Hematopoietic multipotent progenitor cell treated with erythropoietin and hydrocortisone succinate and interleukin-3 and kit ligand, for 15 days (in vitro differentiated cells): Measurements from ENCODE around the gene CACNA2D3.

Source experiments
- DNase-seq: peaks from one replicate; pipeline ENCODE4 v3.0.0-alpha.2; 2015; ENCODE audit warnings: low spot score

Gene CACNA2D3

GRCh38 chr3:54217828-54218227 lies 95.5 kb downstream of the CACNA2D3 start:
- no peak for DNase-seq

DNA sequence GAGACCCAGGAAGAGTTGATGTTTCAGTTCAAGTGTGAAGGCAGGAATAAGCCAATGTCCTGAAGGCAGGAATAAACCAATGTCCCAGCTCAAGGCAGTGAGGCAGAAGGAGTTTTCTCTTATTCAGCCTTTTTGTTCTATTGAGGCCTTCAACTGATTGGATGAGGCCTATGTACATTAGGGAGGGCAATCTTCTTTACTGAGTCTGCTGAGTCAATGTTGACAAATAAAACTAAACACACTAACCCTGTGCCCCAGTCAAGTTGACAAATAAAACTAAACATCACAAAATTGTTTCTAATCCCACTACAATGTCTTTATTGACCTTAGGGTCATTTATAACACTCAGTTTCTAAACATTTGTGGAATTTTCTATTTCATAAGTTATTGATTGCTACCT lies 100.0 kb downstream of the CACNA2D3 start:
- DNase-seq: no peak

DNA sequence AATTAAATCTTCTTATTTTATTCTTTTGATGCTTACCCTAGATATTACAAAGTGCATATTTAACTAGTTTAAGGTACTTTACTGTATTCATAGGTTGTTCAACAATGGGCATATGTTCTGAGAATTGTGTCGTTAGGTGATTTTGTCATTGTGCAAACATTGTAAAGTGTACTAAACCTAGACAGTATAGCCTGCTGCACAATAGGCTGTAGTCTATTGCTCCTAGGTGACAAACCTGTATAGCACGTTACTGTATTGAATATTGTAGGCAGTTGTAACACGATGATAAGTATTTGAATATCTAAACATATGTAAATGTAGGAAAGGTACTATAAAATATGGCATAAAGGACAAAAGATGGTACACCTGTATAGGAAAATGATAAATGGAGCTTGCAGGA lies 100.7 kb downstream of the CACNA2D3 start:
- DNase-seq: no peak

DNA sequence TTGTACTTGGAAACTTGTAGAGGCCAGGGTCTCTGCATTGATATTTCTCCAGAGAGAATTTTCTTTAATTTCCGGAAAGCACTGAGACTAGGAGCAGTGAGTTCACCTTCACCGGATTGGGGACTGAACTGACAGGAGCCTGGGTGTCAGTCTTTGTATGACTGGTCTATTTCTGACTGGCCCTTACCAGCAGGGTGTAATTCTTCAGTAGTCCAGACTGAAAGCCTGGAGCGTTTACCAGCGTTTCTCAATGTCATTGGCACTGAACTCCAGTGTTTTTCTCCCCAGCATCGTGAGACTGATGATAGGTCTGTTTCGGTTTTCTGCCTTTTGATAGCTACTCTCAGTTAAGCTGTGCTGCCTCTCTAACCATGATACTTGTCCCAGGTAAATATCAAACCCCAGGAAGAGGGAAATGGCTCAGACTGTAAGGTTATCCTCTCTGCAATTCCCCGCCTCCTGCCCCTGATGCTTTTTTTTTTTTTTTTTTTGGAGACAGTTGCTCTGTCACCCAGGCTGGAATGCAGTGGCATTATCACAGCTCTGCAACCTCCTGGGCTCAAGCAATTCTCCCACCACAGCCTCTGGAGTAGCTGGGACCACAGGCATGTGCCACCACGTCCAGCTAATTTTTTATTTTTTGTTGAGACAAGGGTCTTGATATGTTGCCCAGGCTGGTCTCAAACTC lies 103.6 kb downstream of the CACNA2D3 start:
- no peak for DNase-seq

DNA sequence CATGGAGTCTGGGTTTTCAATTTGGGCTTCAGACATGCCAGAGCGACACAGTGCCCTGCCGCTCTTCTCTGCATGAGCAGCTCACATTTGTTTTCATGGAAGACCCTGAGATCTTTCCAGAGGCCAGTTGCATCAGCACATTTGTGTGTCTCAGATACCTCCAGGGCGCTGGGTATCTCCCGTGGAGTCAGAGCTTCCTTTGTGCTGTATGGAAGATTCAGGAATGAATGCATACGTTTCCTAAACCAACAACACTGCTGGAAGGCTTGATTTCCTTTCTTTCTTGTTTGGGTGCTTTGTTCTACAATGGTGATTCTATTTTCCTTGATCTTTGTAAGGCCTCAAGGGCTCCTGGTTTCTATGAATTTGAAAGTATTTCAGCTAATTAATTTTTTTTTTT lies 106.5 kb downstream of the CACNA2D3 start:
- DNase-seq: no peak

DNA sequence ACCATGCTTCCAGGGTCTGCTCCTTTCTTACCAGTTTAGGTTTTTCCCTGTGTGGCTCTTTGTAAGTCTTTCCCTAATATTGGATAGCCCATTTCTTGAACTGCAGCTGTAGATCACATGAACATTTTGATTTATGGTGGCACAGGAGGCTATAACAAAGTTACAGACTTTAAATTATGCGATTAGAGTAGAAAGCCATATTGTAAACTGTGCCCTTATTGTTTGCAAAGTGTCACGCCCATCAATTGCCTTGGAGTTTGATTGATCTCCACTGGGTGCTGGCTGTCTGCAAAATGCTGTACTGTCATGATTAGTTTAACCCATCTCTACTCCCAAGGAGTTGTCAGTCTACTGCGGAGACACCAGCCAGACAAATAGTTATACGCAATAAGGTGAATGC lies 110.3 kb downstream of the CACNA2D3 start:
- no peak for DNase-seq

DNA sequence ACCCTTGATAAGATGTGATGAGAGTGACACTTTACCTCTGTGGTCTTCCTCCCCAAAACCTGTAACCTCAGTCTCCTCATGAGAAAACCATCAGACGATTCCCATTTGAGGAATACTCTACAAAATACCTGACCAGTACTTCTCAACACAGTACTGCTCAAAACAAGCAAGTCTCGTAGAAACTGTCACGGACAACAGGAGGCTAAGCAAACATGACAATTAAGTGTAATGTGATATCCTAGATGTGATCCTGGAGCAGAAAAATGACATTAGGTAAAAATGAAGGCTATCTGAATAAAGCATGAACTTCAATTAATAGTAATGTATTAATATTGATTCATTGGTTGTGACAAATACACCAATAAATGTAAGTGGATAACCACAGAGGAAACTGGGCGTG lies 113.6 kb downstream of the CACNA2D3 start:
- DNase-seq: no peak

DNA sequence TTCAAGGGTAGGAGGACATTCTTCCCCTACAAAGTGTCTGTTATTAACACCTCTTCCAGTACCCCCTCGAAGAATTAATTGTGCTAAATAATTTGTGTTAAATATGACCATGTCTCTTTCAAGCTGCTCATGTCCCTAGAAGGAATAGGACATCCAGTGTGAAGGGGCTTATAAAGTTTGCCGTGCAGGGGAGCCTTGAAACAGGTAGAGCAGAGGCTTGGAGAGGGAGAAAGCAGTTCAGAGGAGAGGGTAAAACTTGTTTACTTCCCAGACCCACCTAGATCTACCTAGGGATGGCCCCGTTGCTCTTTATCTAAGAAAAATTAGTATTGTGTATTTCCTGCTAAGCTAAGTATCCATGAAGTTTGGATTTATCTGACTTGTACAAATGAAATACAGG lies 114.8 kb downstream of the CACNA2D3 start:
- no peak for DNase-seq

GRCh38 chr3:54237788-54238502 lies 115.6 kb downstream of the CACNA2D3 start:
- DNase-seq: no peak

DNA sequence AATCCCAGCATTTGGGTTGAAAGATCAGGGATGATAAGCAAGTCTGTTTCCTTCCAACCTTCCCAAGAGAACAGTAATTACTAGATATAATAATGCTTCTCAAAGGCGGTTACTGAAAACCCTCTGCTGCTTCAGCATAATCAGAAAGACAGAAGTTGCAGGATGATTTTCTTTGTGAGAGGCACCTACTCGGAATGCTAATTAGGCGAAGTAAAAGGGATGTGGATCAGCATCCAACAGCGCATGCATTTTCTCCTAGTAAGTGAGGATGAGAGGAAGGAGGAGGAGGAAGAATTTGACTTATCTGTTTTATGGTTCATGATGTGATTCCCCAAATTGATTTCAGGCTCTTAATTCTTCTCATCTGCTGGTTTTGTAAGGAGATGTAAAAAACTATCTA lies 118.0 kb downstream of the CACNA2D3 start:
- DNase-seq: no peak

- DNase-seq: no peak
Observed at GRCh38 chr3:54243056-54243931, 120.9 kb downstream of the CACNA2D3 start.

GRCh38 chr3:54243960-54244682 lies 121.8 kb downstream of the CACNA2D3 start:
- no peak for DNase-seq

- no peak for DNase-seq
Observed at GRCh38 chr3:54251705-54252104, 129.4 kb downstream of the CACNA2D3 start.

DNA sequence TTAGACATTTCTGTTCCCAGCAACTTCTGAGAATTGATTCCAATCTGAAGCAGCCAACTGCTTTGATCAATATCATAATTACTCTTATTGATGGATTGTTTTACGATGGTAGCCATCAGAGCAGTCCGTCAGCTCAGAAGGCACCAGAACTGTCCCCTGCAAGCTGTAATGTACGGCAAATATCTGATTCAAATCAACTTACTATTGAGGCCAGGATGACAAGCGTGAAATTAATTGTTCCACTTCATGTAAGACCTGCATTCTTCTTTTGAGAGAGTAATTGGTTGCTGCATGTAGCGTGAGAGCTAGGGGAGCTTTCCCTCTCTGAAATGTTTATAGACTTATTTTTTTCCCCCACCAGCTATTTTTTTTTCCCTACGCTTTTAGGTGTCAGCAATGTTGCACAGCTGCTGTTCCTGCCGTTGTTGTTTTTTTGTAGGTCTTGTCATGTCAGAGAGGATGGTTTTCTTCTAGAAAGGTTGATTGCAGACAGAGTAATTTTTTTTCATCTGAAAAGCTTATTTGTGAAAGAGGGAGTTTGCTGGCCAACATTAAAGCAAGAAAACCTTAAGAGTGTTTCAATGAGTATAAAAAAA lies 134.9 kb downstream of the CACNA2D3 start:
- DNase-seq: no peak

- DNase-seq: no peak
Observed at GRCh38 chr3:54259636-54260035, 137.3 kb downstream of the CACNA2D3 start.

- no peak for DNase-seq
Observed at GRCh38 chr3:54261141-54261540, 138.8 kb downstream of the CACNA2D3 start.

DNA sequence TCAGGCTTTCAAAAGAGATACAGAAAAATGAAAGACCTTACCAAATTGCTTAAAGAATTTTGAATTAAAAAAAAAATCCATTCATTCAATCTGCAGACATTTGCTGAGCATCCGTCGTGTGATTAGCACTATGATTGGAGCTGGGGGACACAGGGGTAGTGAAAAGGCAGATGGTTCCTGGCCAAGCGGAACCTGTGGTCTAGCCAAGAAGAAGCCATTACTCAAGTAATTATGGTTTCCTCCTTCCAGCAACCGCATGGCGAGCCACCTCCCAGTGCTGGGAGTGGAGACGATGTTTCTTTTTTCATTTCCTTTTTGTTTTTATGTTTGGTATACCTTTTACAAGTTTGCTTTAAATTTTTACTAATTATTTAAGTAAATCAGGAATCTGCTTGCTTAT lies 140.2 kb downstream of the CACNA2D3 start:
- DNase-seq: no peak

DNA sequence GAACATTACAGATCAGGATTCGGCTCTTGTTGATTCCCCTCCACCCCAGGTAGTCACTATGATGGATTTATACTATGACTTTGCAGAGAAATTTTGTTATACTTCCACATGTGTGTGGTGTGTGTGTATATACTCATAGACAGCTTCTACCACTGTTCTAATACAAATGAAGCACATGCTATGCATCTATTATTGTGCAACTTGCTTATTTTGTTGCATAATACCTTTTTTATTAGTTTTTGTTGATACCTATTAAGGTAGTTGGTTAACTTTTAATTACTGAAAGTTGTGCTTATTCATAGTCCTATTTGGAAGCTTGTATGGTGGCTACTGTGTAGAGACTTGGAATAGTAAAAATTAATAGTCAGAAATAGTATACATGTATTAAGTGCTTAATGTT lies 140.6 kb downstream of the CACNA2D3 start:
- DNase-seq: no peak

- no peak for DNase-seq
Observed at GRCh38 chr3:54264050-54264449, 141.7 kb downstream of the CACNA2D3 start.

DNA sequence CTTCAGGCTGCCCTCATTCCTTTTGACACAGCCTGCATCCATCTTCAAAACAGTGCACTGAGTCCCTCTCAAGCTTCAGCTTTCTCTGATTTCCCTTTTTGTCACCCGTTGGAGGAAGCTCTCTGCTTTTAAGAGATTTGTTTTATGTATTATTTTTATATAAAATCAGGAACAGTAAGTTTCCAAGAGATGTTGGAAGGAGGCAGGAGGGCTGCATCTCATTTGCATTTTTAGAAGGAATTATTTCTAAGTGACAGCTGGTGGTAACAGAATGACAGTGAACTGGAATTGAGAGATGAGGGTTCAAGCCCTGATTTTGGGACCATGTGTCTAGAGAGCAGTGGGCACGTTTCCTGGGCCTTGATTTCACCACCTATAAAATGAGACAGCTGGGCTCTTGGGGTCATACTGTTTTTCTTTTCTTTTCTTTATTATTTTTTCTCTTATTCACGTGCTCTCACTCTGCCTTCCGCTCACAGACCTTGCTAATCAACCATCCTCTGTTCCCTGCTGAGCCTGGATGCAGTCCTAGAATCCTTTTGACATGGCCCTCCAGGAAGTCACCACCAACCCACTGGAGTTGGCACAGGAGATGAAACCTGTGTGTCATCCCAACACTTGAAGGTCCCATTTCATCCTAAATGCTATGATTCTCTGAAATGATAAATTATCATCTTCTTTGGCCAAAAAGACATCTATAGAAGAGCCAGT lies 148.6 kb downstream of the CACNA2D3 start:
- no peak for DNase-seq

- DNase-seq: no peak
Observed at GRCh38 chr3:54273791-54274190, 151.4 kb downstream of the CACNA2D3 start.
